H1 (cell line): Measurements from ENCODE around the gene POMT2.

Experiments
- BCL11A ChIP-seq, 2 experiments: IDR thresholded peaks; one replicate each; pipeline ENCODE4 v1.6.1; 2011; ENCODE audit warnings: low read depth in 2 of 2, low read length in 2 of 2, mild to moderate bottlenecking in 2 of 2
- EP300 ChIP-seq, 2 experiments: IDR thresholded peaks; 1 replicate in 1 of 2; 2 replicates in 1 of 2; pipeline ENCODE4 v1.6.1; 2011 to 2012; ENCODE audit warnings: low read depth in 2 of 2, low read length in 2 of 2, mild to moderate bottlenecking in 2 of 2, borderline replicate concordance in 1 of 2, inconsistent platforms in 1 of 2, moderate library complexity in 1 of 2
- EZH2 ChIP-seq: fragments of 200-600 bp; sonication (generic); IDR thresholded peaks from 2 replicates; pipeline ENCODE4 v1.7.1; 2012; ENCODE audit warnings: low read depth, mild to moderate bottlenecking, moderate library complexity, low read length, inconsistent platforms; ENCODE audit not compliant: severe bottlenecking
- TF ChIP-seq, protein P1 (sequence below), 3 experiments: IDR thresholded peaks; 1 replicate in 2 of 3; 2 replicates in 1 of 3; pipeline versions ENCODE4 v1.5.1 to v1.6.1; 2011; ENCODE audit warnings: low read length in 3 of 3, mild to moderate bottlenecking in 3 of 3, inconsistent platforms in 2 of 3, low read depth in 1 of 3, moderate library complexity in 1 of 3; ENCODE audit not compliant: insufficient read depth in 1 of 3; ENCODE audit errors: control extremely low read depth in 1 of 3

DNA sequence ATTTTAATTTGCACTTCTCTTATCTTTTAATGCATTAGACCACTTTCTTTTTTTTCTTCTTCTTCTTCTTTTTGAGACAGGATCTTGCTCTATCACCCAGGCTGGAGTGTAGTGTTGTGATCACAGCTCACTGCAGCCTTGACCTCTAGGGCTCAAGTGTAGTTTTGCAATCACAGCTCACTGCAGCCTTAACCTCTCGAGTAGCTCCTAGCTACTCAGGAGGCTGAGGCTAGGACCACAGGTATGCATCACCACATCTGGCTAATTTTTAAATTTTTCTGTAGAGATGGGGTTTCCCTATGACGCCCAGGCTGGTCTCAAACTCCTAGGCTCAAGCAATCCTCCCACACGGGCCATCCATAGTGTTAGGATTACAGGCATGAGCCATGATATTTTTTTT, 43.5 kb upstream of the POMT2 start:
- TF ChIP-seq, protein P1, sequence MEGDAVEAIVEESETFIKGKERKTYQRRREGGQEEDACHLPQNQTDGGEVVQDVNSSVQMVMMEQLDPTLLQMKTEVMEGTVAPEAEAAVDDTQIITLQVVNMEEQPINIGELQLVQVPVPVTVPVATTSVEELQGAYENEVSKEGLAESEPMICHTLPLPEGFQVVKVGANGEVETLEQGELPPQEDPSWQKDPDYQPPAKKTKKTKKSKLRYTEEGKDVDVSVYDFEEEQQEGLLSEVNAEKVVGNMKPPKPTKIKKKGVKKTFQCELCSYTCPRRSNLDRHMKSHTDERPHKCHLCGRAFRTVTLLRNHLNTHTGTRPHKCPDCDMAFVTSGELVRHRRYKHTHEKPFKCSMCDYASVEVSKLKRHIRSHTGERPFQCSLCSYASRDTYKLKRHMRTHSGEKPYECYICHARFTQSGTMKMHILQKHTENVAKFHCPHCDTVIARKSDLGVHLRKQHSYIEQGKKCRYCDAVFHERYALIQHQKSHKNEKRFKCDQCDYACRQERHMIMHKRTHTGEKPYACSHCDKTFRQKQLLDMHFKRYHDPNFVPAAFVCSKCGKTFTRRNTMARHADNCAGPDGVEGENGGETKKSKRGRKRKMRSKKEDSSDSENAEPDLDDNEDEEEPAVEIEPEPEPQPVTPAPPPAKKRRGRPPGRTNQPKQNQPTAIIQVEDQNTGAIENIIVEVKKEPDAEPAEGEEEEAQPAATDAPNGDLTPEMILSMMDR (IDR thresholded peaks at IDR 0.05; ENCODE audit: control extremely low read depth in 1 of 3, insufficient read depth in 1 of 3, low read depth in 1 of 3, low read length in 3 of 3), result no peak
- no peak for TF ChIP-seq EZH2
- no peak for TF ChIP-seq EP300 (IDR thresholded peaks at IDR 0.05; ENCODE audit: borderline replicate concordance in 1 of 2, low read depth in 2 of 2, low read length in 2 of 2)
- no peak for TF ChIP-seq BCL11A (IDR thresholded peaks at IDR 0.05; ENCODE audit: low read depth in 2 of 2, low read length in 2 of 2)
